Measurements from ENCODE around the gene MIER2.

- TF ChIP-seq EZH2 (IDR thresholded peaks at IDR 0.05; ENCODE audit: insufficient read depth, low read length) (no peak), CTCF (IDR thresholded peaks at IDR 0.05; ENCODE audit: insufficient read depth, low read depth, low read length) (no peak)
These were observed 47.9 kb downstream of the MIER2 start for GRCh38 chr19:296476-297225.
